WERI-Rb-1 (cell line): Measurements from ENCODE around the gene THUMPD2.
A peak's percentile ranks its signal among the peaks of the same experiment; 100 is the strongest.
"Not testable (repeated sequence)": the region's sequence is repeated elsewhere in the genome, so short reads cannot be mapped to it uniquely, and the experiment has no call there.

Source experiments
- DNase-seq: peaks from one replicate; pipeline ENCODE4 v3.0.0-alpha.2; 2020
- H3K27ac ChIP-seq: fragments of 250-450 bp; sonication (Bioruptor Pico); 2 replicates; pipeline ENCODE4 v1.5.1; 2020; ENCODE audit warnings: mild to moderate bottlenecking, moderate library complexity
- H3K27me3 ChIP-seq: fragments of 250-450 bp; sonication (Bioruptor Pico); 2 replicates; pipeline ENCODE4 v1.5.1; 2021; ENCODE audit warnings: mild to moderate bottlenecking, low read depth, moderate library complexity; ENCODE audit not compliant: insufficient read depth, severe bottlenecking
- H3K36me3 ChIP-seq: fragments of 250-450 bp; sonication (Bioruptor Pico); 2 replicates; pipeline ENCODE4 v1.5.1; 2020; ENCODE audit warnings: mild to moderate bottlenecking, moderate library complexity
- H3K4me3 ChIP-seq: 2 replicates; pipeline ENCODE4 v1.5.1; 2011; ENCODE audit warnings: low read depth, mild to moderate bottlenecking, control low read depth, low read length
- H3K9me3 ChIP-seq: fragments of 250-450 bp; sonication (Bioruptor Pico); 2 replicates; pipeline ENCODE4 v1.5.1; 2021; ENCODE audit warnings: mild to moderate bottlenecking, moderate library complexity; ENCODE audit not compliant: severe bottlenecking
- TF ChIP-seq, protein P1 (sequence below): IDR thresholded peaks from 2 replicates; pipeline ENCODE4 v1.5.1; 2011; ENCODE audit warnings: low read depth, mild to moderate bottlenecking, control low read depth, inconsistent platforms, low read length

Gene THUMPD2

GRCh38 chr2:39730685-39731302, 48.3 kb downstream of the THUMPD2 start:
- H3K27me3 ChIP-seq, result no peaks in the 10 kb centered on the region
- DNase-seq, result no peak
- TF ChIP-seq, protein P1, sequence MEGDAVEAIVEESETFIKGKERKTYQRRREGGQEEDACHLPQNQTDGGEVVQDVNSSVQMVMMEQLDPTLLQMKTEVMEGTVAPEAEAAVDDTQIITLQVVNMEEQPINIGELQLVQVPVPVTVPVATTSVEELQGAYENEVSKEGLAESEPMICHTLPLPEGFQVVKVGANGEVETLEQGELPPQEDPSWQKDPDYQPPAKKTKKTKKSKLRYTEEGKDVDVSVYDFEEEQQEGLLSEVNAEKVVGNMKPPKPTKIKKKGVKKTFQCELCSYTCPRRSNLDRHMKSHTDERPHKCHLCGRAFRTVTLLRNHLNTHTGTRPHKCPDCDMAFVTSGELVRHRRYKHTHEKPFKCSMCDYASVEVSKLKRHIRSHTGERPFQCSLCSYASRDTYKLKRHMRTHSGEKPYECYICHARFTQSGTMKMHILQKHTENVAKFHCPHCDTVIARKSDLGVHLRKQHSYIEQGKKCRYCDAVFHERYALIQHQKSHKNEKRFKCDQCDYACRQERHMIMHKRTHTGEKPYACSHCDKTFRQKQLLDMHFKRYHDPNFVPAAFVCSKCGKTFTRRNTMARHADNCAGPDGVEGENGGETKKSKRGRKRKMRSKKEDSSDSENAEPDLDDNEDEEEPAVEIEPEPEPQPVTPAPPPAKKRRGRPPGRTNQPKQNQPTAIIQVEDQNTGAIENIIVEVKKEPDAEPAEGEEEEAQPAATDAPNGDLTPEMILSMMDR, result peak; percentile 71
- peaks cover 48% of the 10 kb centered on the region for H3K36me3 ChIP-seq
- H3K27ac ChIP-seq, result no peak overlapping the region
- no peak overlapping the region for H3K4me3 ChIP-seq
- H3K9me3 ChIP-seq, result peaks cover 3% of the 10 kb centered on the region

GRCh38 chr2:39730276-39730675, 48.8 kb downstream of the THUMPD2 start:
- Histone ChIP-seq H3K36me3 (peaks cover 43% of the 10 kb centered on the region), H3K4me3 (no peak overlapping the region), H3K27me3 (no peaks in the 10 kb centered on the region), H3K9me3 (peaks cover 3% of the 10 kb centered on the region), H3K27ac (no peak overlapping the region)
- TF ChIP-seq, protein P1, result no peak
- peak; percentile 57 for DNase-seq

GRCh38 chr2:39728941-39729351, 50.1 kb downstream of the THUMPD2 start:
- H3K4me3 ChIP-seq, result no peak overlapping the region
- peaks cover 29% of the 10 kb centered on the region for H3K36me3 ChIP-seq
- DNase-seq, result peak; percentile 58
- TF ChIP-seq, protein P1, result peak; percentile 83
- H3K27me3 ChIP-seq, result no peaks in the 10 kb centered on the region
- no peak overlapping the region for H3K27ac ChIP-seq
- H3K9me3 ChIP-seq, result peaks cover 3% of the 10 kb centered on the region

GRCh38 chr2:39728085-39728484, 51.0 kb downstream of the THUMPD2 start:
- H3K27me3 ChIP-seq, H3K9me3 ChIP-seq, H3K27ac ChIP-seq, H3K4me3 ChIP-seq, DNase-seq: not testable (repeated sequence)
- peaks cover 21% of the 10 kb centered on the region for H3K36me3 ChIP-seq

GRCh38 chr2:39725401-39725800, 53.7 kb downstream of the THUMPD2 start:
- H3K4me3 ChIP-seq, result no peak overlapping the region
- TF ChIP-seq, protein P1, result no peak
- H3K27ac ChIP-seq, result no peak overlapping the region
- H3K9me3 ChIP-seq, result no peaks in the 10 kb centered on the region
- H3K36me3 ChIP-seq, result peaks cover 3% of the 10 kb centered on the region; the same call in 1 of the 2 replicates
- no peak for DNase-seq
- no peaks in the 10 kb centered on the region for H3K27me3 ChIP-seq

DNA sequence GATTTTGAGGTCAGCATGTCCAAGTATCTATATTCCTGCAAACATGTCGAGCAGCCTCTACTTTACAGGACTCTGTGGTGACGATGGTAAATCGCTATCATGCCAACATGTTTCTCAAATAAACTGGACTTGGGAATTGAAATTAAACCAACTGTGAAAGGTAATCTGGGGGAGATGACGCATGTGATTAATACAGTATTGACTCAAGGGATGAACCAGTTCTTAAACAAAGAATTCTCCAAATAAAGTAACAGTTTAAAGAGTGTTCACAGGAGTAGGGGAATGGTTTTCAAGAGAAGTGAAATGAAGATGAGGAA, 54.3 kb downstream of the THUMPD2 start:
- DNase-seq, result no peak
- no peak overlapping the region for H3K4me3 ChIP-seq
- TF ChIP-seq, protein P1, result no peak

More for the DNA sequence above, 54.3 kb downstream of the THUMPD2 start:
- Histone ChIP-seq H3K27me3 (no peaks in the 10 kb centered on the region), H3K27ac (no peak overlapping the region), H3K36me3 (no peaks in the 10 kb centered on the region), H3K9me3 (no peaks in the 10 kb centered on the region)
